ENCODE data around the gene PREP. TPM values are rescaled to one million over a fixed set of nuclear protein-coding genes. Genes with fewer than 3 reads are reported as not detected.
"Not testable (repeated sequence)": the region's sequence is repeated elsewhere in the genome, so short reads cannot be mapped to it uniquely, and the experiment has no call there.

PREP gene
- total RNA-seq, result 33.0 TPM

DNA sequence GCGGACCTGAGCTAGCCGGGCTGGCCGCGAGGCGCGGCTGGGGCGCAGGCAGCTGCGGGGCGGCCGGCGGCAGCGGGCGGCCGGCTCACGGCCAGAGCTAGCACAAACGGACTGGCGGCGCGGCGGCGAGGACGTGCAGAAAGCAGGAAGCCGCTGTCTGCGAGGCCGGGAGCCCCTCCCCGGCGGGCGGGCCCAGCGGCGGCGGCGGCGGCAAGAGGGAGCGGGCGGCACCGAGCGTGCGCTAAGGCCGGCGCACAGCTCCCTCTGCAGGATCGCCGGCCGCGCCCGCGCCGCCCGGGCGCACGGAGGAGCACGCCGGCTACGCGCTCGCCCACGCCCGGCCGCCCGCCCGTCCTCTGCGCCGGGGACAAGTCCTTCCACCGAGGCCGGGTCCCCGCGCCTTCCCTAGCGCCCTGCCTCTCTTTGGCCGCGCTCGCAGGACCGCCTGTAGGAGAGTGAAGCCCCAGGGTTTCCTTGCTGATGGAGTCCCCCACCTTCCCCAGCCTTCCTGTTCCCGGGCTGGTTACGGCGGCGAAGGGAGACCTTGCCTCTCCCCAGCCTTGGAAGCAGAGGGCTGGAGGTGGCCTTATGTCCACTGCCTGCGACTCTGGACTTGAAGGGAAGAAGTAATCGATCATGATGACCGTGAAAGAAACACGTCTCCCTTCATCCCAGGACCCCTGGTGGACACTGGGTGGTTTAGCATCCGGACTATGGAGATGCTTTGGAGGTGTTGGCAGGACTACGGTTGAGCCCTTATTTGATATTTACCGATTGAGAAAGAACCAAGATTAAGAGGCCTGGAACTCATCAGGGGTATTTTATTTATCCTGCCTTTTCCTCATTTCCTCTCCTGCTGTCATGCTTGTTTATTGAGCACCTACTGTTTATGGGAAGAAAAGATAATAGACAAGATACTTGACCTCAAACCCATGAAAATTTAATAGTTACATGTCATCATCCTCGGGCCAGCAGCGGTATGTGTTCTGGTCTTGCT lies at the start of gene PREP:
PREP (minus strand) TSS at position 144 of the 997 bp plus-strand sequence. CDS start 191 bp downstream, outside the sequence.
- peak; percentile 86 to 89 for DNase-seq (ENCODE audit: low spot score in 2 of 2)
- no peak for FAIRE-seq

DNA sequence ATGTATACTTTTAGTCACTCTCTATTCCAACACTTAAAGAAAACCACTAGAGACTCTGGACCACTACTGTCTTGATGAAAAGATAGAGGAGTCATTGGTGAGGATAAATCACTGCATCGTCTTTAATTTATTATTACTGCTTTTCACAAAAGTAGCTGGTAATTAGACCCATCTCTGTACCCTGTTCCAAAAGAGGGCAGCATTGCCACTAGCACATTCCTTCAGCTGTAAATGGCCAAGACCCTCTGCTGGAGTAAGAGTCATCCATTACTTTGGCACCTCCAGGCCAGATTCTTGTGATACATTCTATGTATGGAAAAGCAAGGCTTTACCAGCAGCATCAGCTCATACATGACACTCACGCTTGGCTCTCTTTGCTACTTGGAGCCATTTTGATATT lies 49.5 kb upstream of the PREP start:
- FAIRE-seq (no peak), DNase-seq (ENCODE audit: low spot score in 2 of 2) (no peak)

DNA sequence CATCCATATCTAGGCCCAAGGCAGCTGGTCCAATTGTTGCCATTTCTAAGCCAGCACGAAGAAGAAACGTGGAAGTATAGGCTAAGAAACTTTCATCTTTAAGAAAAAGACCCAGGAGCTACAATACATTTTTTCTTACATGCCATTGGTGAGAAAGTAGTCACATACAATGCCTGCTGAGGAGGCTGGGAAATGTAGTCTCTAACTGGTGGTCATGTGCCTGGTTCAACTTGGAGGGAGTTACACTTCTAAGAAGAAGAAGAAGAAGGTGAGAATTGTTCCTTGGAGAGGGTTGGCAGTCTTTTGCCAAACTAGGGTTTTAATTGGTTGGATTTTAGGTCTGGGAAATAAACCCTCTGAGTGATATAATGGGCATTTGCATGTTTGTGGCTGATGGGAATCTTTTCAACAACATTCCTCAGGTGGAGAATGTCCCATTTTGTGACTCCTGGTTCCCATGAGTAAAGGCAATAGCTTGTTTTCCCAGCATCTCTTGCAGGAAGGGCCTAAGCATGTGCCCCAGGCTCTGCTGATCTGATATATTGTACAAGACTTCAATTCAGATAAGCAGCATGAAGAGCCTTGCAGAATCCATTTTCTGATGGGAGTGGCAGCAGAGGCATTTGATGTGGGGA lies 47.0 kb upstream of the PREP start:
- no peak for DNase-seq (ENCODE audit: low spot score in 2 of 2)

DNA sequence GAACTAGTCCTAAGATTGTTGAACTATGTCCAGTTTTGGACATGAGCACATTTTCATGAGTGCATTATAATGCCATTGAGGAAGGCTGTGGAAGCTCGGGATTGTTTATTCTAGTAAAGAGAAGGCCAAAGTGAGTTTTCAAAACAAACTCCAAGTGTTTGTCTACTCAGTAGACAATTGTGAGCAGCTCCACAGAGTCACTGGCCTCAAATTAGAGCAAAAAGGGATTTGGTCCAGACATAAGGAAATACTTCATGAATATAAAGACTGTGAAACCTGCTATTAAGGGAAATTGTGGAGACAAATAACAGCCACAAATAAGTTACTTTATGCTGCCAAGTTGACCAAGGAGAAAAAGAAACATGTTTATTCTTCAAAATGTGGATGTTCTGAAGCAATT lies 42.6 kb upstream of the PREP start:
- DNase-seq (ENCODE audit: low spot score in 2 of 2), result no peak

More for the DNA sequence above, 47.0 kb upstream of the PREP start:
- no peak for FAIRE-seq

DNA sequence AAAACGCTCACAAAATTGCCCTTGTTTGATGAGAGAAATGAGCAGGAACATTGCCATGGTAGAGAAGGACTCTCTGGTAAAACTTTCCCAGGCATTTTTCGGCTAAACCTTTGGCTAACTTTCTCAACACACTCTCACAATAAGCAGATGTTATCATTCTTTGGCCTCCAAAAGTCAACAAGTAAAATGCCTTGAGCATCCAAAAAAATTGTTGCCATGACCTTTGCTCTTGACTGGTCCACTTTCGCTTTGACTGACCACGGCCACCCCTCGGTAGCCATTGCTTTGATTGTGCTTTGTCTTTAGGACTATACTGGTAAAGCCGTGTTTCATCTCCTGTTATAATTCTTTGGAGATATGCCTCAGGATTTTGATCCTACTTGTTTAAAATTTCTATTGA lies 41.1 kb upstream of the PREP start:
- FAIRE-seq (no peak), DNase-seq (ENCODE audit: low spot score in 2 of 2) (no peak)

More for the DNA sequence above, 42.6 kb upstream of the PREP start:
- no peak for FAIRE-seq

DNA sequence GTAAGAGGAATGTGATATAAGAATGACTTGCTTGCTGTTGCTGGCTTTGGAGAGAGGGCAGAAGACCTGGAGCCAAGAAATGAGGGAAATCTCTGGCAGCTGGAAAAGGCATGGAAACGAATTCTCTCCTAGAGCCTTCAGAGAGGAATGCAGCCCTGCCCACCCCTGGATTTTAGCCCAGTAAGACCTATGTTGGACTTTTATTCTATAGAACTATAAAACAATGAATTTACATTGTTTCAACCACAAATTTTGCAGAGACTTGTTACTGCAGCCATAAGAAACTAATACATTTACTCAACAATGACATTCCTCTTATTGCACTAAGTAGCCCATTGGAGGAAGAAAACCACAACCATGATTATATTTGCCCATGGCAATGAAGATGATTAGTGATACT lies 39.5 kb upstream of the PREP start:
- FAIRE-seq (no peak), DNase-seq (ENCODE audit: low spot score in 2 of 2) (no peak)

DNA sequence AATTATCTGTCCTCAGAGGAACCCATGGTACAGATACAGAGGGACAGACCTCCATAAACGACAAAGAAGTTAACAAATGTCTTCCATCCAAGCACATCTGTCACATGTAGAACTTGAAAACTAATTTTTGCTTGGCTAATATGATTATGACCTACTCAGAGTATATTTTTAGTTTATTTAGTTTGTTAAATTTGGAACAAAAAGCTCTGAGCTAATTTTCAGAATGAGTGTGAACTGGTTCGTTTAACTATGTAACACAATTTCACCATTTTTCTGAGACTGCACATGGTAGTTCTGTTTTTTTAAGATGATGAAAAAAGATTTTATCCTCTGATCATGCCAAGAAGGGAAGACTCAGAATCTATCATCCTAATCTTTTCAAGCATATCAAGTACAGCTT lies 34.4 kb upstream of the PREP start:
- FAIRE-seq, result no peak
- no peak for DNase-seq (ENCODE audit: low spot score in 2 of 2)

DNA sequence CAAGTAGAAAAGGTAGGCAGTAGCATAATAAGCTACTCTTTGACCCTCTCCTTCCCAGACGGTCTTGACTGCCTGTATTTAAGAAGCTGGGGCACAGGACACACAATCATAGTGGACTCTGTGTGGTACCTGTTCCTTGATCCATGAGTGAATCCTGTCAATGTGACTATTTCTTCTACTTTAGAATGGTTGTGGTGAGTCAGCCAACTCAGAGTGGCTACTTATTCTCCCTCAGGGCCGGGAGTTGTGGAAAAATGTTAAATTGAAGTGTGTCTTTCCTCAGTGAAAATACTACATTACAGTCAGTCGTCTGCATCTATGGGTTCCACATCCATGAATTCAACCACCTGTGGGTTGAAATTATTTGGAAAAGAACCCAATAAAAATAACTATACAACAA lies 30.8 kb upstream of the PREP start:
- no peak for FAIRE-seq
- no peak for DNase-seq (ENCODE audit: low spot score in 2 of 2)

DNA sequence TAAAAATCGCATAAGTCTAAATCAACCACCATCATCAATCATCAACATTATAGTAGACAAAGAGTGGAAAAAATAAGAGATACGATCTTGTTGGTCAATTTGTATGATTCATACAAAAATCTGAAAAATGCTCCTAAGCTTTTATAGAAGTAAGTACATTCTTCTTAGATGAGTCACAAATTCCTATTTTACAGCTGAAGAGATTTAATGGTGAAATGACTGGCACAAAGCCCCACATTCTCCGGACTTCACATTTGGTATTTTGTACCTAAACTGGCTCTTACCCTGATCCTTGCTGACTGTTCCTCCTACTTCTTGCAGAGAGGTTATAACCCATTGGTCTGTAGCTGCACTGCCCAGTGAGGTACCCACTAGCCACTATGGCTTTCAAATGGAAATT lies 29.9 kb upstream of the PREP start:
- FAIRE-seq, result no peak

DNA sequence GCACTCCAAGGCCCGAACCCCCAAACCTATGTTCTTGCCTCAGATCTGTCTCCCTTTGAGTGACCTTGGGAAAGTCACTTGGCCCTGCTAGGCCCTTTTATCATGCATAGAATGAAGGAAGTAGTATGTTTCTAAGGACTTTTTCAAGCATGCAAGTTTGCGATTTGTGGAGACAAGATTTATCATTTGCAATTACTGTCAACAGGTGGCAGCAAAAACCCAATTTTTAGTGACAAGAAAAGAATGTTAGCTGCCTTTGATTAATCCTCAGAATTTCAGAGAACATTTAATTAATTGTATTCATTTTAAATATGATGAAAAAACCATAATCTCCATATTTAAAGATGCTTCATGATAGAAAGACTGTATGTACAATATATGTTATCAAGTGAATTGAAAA lies 28.3 kb upstream of the PREP start:
- DNase-seq (ENCODE audit: low spot score in 2 of 2), result no peak
- FAIRE-seq, result peak; percentile 83

More for the DNA sequence above, 29.9 kb upstream of the PREP start:
- DNase-seq (ENCODE audit: low spot score in 2 of 2), result no peak

DNA sequence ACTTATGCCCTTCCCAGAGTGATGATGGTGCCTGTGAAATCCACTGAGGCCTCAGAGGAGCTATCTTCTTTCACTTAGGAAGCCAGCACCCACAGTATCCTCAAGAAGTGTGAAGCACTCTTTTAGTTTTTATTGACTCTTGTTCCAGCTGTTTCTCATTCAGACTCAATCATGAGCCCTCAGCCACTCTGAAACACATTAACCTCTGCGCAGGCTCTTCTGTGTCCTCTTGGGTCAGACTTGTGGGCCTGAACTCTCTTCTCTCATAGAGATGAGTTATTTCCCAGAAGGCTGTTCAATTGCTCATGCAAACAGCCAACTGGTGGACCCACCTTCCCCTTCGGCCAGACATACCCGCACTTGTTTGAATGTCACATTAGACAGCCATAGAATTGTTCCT lies 27.8 kb upstream of the PREP start:
- DNase-seq (ENCODE audit: low spot score in 2 of 2), result no peak
- no peak for FAIRE-seq

DNA sequence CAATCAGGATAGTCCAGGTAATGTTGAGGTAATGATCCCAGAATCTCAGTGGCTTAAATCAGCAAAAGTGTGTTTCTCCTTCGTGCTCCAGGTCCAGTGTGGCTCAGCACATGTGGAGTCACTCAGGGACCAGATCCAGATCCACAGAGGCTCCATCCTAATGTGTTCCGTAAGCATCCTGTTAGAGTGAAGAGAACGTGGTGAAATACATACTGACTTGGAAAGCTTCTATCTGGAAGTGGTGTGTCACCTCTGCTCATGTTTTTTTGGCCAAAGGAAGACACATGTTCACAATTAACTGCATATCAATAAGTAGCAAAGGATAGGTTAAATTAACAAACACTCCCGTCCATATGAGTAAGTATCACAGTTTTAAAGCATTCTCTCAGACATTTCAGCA lies 26.8 kb upstream of the PREP start:
- no peak for DNase-seq (ENCODE audit: low spot score in 2 of 2)
- FAIRE-seq, result no peak

DNA sequence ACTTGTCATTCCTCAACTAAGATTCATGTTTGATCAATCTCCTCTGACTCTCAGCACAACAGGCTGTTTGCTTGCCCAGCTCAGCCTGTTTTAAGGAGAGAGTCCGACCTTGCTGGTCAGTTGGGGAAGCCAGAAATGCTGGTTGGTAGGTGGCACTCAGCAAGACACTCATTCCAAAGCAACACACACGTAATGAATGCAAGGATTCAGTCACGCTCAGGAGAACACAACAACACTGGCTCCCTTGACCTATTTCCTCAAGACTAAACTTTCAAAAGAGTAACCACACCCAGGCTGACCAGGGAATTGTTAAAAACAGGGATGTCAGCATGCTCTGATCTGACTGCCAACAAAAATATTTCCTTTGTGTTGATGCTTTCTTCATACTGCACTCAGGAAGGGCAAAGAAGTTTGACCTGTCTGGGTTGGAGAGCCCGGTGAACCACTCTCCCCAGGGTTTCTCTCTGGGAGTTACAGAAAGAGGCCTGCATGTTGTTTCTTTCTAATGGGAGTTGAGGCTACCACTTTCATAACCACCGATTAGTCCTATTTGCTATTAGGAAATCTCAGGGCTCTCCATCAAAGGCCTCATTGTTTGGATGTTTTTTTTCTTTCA lies 25.6 kb upstream of the PREP start:
- no peak for DNase-seq (ENCODE audit: low spot score in 2 of 2)
- FAIRE-seq, result no peak

DNA sequence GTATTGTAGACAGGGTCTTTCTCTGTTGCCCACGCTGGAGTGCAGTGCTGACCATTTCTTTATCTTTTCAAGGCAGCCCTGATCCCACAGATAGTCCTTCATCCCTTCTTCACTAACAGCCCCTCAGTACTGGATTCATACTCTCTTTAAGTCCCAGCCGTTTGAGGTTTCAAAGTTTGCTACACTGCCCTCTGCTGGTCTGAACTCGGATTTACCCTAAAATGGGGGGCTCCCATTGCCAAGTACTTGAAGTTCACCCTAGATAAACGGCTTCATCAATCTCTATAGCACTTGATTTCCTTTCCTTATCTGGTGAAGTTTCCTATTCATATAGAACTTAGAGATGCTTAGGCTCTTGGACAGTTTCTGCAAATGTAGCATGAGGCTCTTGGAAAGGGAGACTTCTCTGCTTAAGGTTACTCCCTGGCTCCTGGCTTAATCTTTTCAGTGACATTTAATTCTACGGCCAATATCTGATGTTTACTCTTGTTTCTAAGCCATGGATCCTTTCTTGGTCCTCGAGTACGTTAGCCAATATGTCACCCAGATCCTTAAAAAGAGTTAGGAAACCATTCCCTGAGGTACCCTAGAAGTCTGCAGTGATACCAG lies 21.4 kb upstream of the PREP start:
- FAIRE-seq (no peak), DNase-seq (ENCODE audit: low spot score in 2 of 2) (no peak)

DNA sequence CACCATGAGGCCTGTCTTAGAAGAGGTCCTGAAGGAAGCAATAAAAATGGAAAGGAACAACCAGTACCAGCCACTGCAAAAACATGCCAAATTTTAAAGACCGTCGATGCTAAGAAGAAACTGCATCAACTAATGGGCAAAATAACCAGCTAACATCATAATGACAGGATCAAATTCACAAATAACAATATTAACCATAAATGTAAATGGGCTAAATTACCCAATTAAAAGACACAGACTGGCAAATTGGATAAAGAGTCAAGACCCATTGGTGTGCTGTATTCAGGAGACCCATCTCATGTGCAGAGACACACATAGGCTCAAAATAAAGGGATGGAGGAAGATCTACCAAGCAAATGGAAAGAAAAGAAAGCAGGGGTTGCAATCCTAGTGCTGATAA lies 14.1 kb upstream of the PREP start:
- FAIRE-seq; DNase-seq (ENCODE audit: low spot score in 2 of 2): not testable (repeated sequence)

DNA sequence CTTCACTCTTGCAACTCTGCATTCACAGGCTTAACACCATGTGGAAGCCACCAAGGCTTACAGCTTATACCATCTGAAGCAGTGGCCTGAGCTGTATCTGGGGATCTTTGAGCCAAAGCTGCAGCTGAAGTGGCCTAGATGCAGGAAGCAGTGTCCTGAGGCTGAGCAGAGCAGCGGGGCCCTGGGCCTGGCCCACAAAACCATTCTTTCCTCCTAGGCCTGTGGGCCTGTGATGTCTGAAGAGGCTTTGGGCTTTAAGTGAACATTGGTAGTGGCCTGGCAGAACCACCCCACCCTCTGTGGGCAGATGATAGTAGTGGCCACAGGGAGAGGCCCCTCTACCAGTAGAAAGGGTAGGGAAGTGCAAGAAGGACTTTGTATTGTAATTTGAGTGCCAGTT lies 6.9 kb upstream of the PREP start:
- FAIRE-seq (no peak), DNase-seq (ENCODE audit: low spot score in 2 of 2) (no peak)

DNA sequence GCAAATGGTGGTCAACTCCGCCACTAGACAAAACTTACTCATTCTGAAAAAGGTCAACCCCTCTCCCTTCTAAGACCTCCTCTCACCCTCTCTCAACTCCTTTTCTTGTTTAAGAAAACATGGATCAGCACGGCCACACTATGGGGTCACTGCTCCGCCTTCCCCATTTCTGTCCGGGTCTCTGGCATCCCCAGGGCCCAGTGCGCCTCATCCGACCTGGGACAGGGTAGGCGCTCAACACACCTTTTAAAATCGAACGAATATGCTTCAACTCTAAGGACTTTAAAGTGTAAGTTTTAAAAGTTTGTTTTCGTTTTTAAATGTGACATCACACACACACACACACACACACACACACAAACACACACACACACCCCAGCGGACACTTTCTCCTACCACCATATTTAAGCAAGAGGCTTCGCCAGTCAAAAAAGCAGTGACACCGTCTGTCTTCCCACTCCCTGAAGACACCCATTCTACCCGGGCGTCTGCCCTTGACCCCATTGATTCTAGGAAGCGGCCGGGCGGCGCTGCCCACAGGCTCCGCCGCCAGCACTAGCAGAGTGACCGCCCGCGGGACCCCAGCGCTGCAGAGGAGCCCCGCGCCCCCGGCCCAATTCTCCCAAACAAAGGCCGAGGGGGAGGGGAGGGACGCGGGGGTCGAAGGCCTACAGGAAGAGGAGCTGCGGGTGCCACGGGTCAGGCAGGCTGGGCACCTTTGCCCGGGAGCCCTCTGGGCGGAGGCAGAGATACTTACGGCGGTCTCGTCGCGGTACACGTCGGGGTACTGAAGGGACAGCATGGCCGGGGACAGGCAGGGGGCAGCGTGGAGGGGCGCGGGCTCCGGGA lies 568 bp downstream of the PREP start:
- FAIRE-seq (no peak), DNase-seq (ENCODE audit: low spot score in 2 of 2) (peak in 1 of 2 donors; percentile 39)

DNA sequence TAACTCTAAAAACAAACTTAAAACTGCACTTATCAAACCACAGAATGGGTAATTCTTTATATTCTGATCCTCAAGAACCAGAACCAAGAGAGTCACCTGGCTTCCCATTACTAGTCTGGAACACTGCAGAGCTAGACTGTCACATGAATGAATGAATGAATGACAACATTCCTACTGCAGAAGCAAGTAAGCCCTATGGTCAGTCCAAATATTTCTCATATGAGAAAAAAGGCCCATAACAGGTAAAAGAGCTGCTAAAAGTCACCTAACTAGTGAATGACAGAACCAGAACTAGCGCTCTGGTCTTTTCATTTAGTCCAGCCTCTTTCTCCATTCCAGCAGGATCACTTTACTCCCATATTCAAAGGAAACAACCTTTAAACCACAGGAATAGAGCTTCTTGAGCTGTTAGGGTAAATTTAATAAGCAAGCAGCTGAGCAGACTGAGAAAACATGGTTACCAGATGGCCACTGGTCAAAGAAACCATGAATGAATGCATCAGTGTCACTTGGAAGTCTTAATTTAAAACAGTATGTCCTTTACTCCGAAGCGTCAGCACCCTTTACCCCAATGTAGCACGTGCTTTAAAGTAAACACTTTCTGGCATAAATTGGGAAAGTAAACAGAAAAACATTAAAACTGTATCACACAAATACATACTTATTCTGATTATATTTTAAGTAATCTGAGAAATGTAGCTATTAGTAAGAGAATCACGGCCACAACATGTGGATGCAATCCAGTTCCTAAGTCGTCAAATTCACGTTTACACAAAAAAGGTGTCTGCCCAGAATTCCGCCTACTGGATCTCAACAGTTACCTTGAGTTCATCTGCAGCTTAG lies 1.4 kb downstream of the PREP start:
- no peak for FAIRE-seq
- DNase-seq (ENCODE audit: low spot score in 2 of 2), result no peak

DNA sequence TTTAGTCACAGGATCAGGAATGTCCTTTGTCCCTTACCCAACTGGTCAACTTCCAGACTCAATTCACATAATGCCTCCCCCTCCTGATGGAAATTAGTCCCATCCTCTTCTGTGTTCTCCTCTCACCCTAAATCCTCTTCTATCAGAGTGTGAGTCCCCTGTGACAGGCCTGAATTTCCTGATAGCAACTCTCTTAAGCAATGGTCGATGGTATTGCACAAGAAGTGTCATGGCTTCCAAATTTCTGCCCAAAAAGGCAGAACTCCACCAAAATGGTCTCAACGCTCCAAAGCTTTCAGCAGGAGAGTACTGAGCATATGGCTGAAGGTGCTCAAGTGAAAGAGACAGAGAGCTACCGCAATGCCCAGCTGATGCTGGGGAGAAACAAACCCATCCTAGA lies 2.4 kb downstream of the PREP start:
- FAIRE-seq (no peak), DNase-seq (ENCODE audit: low spot score in 2 of 2) (no peak)
